H9 (cell line): Measurements from ENCODE around the gene PAMR1. TPM values are rescaled to one million over a fixed set of nuclear protein-coding genes. Genes with fewer than 3 reads are reported as not detected.

ENCODE experiments used
- DNase-seq: peaks from one replicate; pipeline ENCODE4 v3.0.0-alpha.2; 2017
- H2AFZ ChIP-seq: one replicate; pipeline ENCODE4 v1.6.1; 2013; ENCODE audit warnings: mild to moderate bottlenecking, low read length, control low read depth, moderate library complexity
- H2AK5ac ChIP-seq: 2 replicates; pipeline ENCODE4 v1.6.1; 2013; ENCODE audit warnings: low read length, control low read depth, mixed read lengths; ENCODE audit not compliant: insufficient read length
- H2BK120ac ChIP-seq: one replicate; pipeline ENCODE4 v1.6.1; 2013; ENCODE audit warnings: low read depth, mild to moderate bottlenecking, low read length, control low read depth, inconsistent platforms; ENCODE audit not compliant: poor library complexity, severe bottlenecking
- H2BK12ac ChIP-seq: 2 replicates; pipeline ENCODE4 v1.6.1; 2013; ENCODE audit warnings: low read length, control low read depth, mixed read lengths, low read depth; ENCODE audit not compliant: insufficient read length
- H2BK15ac ChIP-seq: 2 replicates; pipeline ENCODE4 v1.6.1; 2013; ENCODE audit warnings: low read depth, low read length, control low read depth
- H2BK20ac ChIP-seq: one replicate; pipeline ENCODE4 v1.6.1; 2013; ENCODE audit warnings: low read depth, mild to moderate bottlenecking, low read length, control low read depth, inconsistent platforms; ENCODE audit not compliant: poor library complexity, severe bottlenecking
- H2BK5ac ChIP-seq: 2 replicates; pipeline ENCODE4 v1.6.1; 2013; ENCODE audit warnings: low read length, control low read depth, mixed read lengths; ENCODE audit not compliant: insufficient read length
- H3K14ac ChIP-seq: 2 replicates; pipeline ENCODE4 v1.6.1; 2013; ENCODE audit warnings: low read length, control low read depth; ENCODE audit not compliant: insufficient read depth
- H3K18ac ChIP-seq: 2 replicates; pipeline ENCODE4 v1.6.1; 2013; ENCODE audit warnings: low read depth, mild to moderate bottlenecking, mixed read lengths, low read length, control low read depth; ENCODE audit not compliant: insufficient read length
- H3K23ac ChIP-seq: 2 replicates; pipeline ENCODE4 v1.6.1; 2013; ENCODE audit warnings: low read length, control low read depth, mixed read lengths, low read depth; ENCODE audit not compliant: insufficient read length
- H3K23me2 ChIP-seq: 2 replicates; pipeline ENCODE4 v1.6.1; 2013; ENCODE audit warnings: low read depth, mild to moderate bottlenecking, mixed read lengths, low read length, control low read depth; ENCODE audit not compliant: insufficient read length, poor library complexity, severe bottlenecking
- H3K27ac ChIP-seq: 2 replicates; pipeline ENCODE4 v1.5.1; 2013; ENCODE audit warnings: low read length, control low read depth, mixed read lengths, low read depth; ENCODE audit not compliant: insufficient read length
- H3K27me3 ChIP-seq: 2 replicates; pipeline ENCODE4 v1.6.1; 2013; ENCODE audit warnings: low read length, control low read depth, inconsistent platforms; ENCODE audit not compliant: insufficient read depth
- H3K4ac ChIP-seq: 2 replicates; pipeline ENCODE4 v1.6.1; 2013; ENCODE audit warnings: low read depth, mild to moderate bottlenecking, control low read depth, inconsistent platforms, low read length, moderate library complexity
- H3K4me1 ChIP-seq: 2 replicates; pipeline ENCODE4 v1.6.1; 2013; ENCODE audit warnings: low read length, control low read depth, inconsistent platforms; ENCODE audit not compliant: insufficient read depth
- H3K4me2 ChIP-seq: 2 replicates; pipeline ENCODE4 v1.6.1; 2013; ENCODE audit warnings: low read length, control low read depth, mixed read lengths; ENCODE audit not compliant: insufficient read length, insufficient read depth
- H3K56ac ChIP-seq: 2 replicates; pipeline ENCODE4 v1.6.1; 2013; ENCODE audit warnings: low read depth, mild to moderate bottlenecking, mixed read lengths, low read length, control low read depth; ENCODE audit not compliant: insufficient read length
- H3K79me1 ChIP-seq: 2 replicates; pipeline ENCODE4 v1.6.1; 2013; ENCODE audit warnings: low read depth, mild to moderate bottlenecking, moderate library complexity, low read length, control low read depth, inconsistent platforms; ENCODE audit not compliant: insufficient read depth, poor library complexity, severe bottlenecking
- H3K79me2 ChIP-seq: 2 replicates; pipeline ENCODE4 v1.6.1; 2013; ENCODE audit warnings: low read length, control low read depth, inconsistent platforms; ENCODE audit not compliant: insufficient read depth
- H3K9ac ChIP-seq: 2 replicates; pipeline ENCODE4 v1.6.1; 2013; ENCODE audit warnings: low read length, control low read depth, mixed read lengths; ENCODE audit not compliant: insufficient read length; ENCODE audit errors: extremely low read depth
- H3K9me3 ChIP-seq: one replicate; pipeline ENCODE4 v1.6.1; 2013; ENCODE audit warnings: low read depth, low read length, inconsistent platforms; ENCODE audit not compliant: control insufficient read depth
- H3T11ph ChIP-seq: one replicate; pipeline ENCODE4 v1.6.1; 2013; ENCODE audit warnings: mild to moderate bottlenecking, low read length, control low read depth, inconsistent platforms
- H4K20me1 ChIP-seq: one replicate; pipeline ENCODE4 v1.6.1; 2013; ENCODE audit not compliant: control insufficient read depth, insufficient read length, insufficient read depth
- H4K5ac ChIP-seq: 2 replicates; pipeline ENCODE4 v1.6.1; 2013; ENCODE audit warnings: low read depth, mild to moderate bottlenecking, mixed read lengths, low read length, control low read depth; ENCODE audit not compliant: insufficient read length
- H4K8ac ChIP-seq: replicated peaks from 2 replicates; pipeline ENCODE4 v1.6.1; 2013; ENCODE audit warnings: low read length, control low read depth, mixed read lengths, low read depth; ENCODE audit not compliant: insufficient read length
- H4K91ac ChIP-seq: 2 replicates; pipeline ENCODE4 v1.6.1; 2013; ENCODE audit warnings: low read depth, mild to moderate bottlenecking, moderate library complexity, mixed read lengths, low read length, control low read depth; ENCODE audit not compliant: insufficient read length
- H3K27ac Mint-ChIP-seq, 3 experiments: 2 replicates in 2 of 3; 3 replicates in 1 of 3; pipeline ENCODE4 v1.8.0; 2020 to 2021; ENCODE audit warnings: mixed read lengths in 3 of 3, mild to moderate bottlenecking in 1 of 3, moderate library complexity in 1 of 3
- H3K27me3 Mint-ChIP-seq: 2 replicates; pipeline ENCODE4 v1.8.0; 2021; ENCODE audit warnings: low read depth, mild to moderate bottlenecking, moderate library complexity, mixed read lengths
- H3K36me3 Mint-ChIP-seq, 3 experiments: 2 replicates in 2 of 3; 3 replicates in 1 of 3; pipeline ENCODE4 v1.8.0; 2020 to 2021; ENCODE audit warnings: low read depth in 3 of 3, mixed read lengths in 3 of 3; ENCODE audit not compliant: insufficient read depth in 1 of 3
- H3K4me1 Mint-ChIP-seq, 2 experiments: 2 replicates each; pipeline ENCODE4 v1.8.0; 2020; ENCODE audit warnings: mixed read lengths in 2 of 2
- H3K4me3 Mint-ChIP-seq, 2 experiments: 2 replicates in 1 of 2; 3 replicates in 1 of 2; pipeline ENCODE4 v1.8.0; 2020 to 2021; ENCODE audit warnings: mild to moderate bottlenecking in 2 of 2, mixed read lengths in 2 of 2, moderate library complexity in 1 of 2
- H3K9me3 Mint-ChIP-seq, 2 experiments: 2 replicates in 1 of 2; 3 replicates in 1 of 2; pipeline ENCODE4 v1.8.0; 2020; ENCODE audit warnings: mild to moderate bottlenecking in 2 of 2, mixed read lengths in 2 of 2, moderate library complexity in 1 of 2
- WGBS: extraction: QIAGEN DNeasy Blood & Tissue Kit; methylation state at CpG from one replicate; pipeline ENCODE4 v1.1.7; 2013; ENCODE audit warnings: missing lambda C conversion rate, low lambda C conversion rate, mixed read lengths; ENCODE audit not compliant: insufficient read length; ENCODE audit errors: extremely low coverage; 5-methylcytosine and 5-hydroxymethylcytosine counted together
- total RNA-seq: library from RNA; stranded (reverse); gene quantifications from 2 replicates; pipeline ENCODE4 v1.2.1, GENCODE V29; 2021
- TF ChIP-seq, protein P1 (sequence below): fragments of 200-600 bp; sonication (generic); conservative IDR thresholded peaks from 3 replicates; pipeline ENCODE4 v1.8.0; 2021; ENCODE audit warnings: antibody characterized with exemption, mild to moderate bottlenecking

The PAMR1 gene
- total RNA-seq, 1 experiment from 2014 or later = 2.4 TPM

GRCh38 chr11:35413598-35413997, 111.8 kb downstream of the PAMR1 start:
- no peak overlapping the region for H3K23ac ChIP-seq
- no peaks in the 10 kb centered on the region for H3K79me2 ChIP-seq
- no peaks in the 10 kb centered on the region for H3K4me1 ChIP-seq
- no peak overlapping the region for H2BK12ac ChIP-seq
- no peak overlapping the region for H2BK20ac ChIP-seq
- H3K4me2 ChIP-seq = no peak overlapping the region
- no peak overlapping the region for H3K27ac Mint-ChIP-seq
- H3K9me3 ChIP-seq = no peaks in the 10 kb centered on the region
- no peak overlapping the region for H2AK5ac ChIP-seq
- H4K5ac ChIP-seq = no peak overlapping the region
- no peak overlapping the region for H3K27ac ChIP-seq
- H3K23me2 ChIP-seq = peaks cover 6% of the 10 kb centered on the region
- peaks cover 28% of the 10 kb centered on the region for H3K27me3 ChIP-seq
- no peak overlapping the region for H2BK5ac ChIP-seq
- H2BK15ac ChIP-seq = no peak overlapping the region
- H3K4me3 Mint-ChIP-seq = no peak overlapping the region; a peak in 1 of 5 replicates
- H3K4ac ChIP-seq = no peak overlapping the region
- H3K18ac ChIP-seq = no peak overlapping the region
- DNase-seq = no peak
- no peaks in the 10 kb centered on the region for H4K20me1 ChIP-seq
- H3K27me3 Mint-ChIP-seq = peaks cover 76% of the 10 kb centered on the region
- no CpG with 5 or more reads among the region's 3 CpGs for WGBS
- H4K91ac ChIP-seq = no peak overlapping the region
- H3K9me3 Mint-ChIP-seq = no peaks in the 10 kb centered on the region
- H3K14ac ChIP-seq = no peak overlapping the region
- H4K8ac ChIP-seq = no peak overlapping the region
- H3K4me1 Mint-ChIP-seq = peaks cover 6 to 7% of the 10 kb centered on the region in 2 experiments; a peak in 3 of 4 replicates
- no peak overlapping the region for H2AFZ ChIP-seq
- H3K36me3 Mint-ChIP-seq = no peaks in the 10 kb centered on the region
- no peak overlapping the region for H3K9ac ChIP-seq
- H2BK120ac ChIP-seq = no peak overlapping the region
- no peak overlapping the region for H3T11ph ChIP-seq
- TF ChIP-seq, protein P1, sequence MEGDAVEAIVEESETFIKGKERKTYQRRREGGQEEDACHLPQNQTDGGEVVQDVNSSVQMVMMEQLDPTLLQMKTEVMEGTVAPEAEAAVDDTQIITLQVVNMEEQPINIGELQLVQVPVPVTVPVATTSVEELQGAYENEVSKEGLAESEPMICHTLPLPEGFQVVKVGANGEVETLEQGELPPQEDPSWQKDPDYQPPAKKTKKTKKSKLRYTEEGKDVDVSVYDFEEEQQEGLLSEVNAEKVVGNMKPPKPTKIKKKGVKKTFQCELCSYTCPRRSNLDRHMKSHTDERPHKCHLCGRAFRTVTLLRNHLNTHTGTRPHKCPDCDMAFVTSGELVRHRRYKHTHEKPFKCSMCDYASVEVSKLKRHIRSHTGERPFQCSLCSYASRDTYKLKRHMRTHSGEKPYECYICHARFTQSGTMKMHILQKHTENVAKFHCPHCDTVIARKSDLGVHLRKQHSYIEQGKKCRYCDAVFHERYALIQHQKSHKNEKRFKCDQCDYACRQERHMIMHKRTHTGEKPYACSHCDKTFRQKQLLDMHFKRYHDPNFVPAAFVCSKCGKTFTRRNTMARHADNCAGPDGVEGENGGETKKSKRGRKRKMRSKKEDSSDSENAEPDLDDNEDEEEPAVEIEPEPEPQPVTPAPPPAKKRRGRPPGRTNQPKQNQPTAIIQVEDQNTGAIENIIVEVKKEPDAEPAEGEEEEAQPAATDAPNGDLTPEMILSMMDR = no peak
- no peaks in the 10 kb centered on the region for H3K79me1 ChIP-seq
- no peak overlapping the region for H3K56ac ChIP-seq
